Eye (tissue), 1 donor: ENCODE results near the gene SKI.
"Not testable (repeated sequence)": the region's sequence is repeated elsewhere in the genome, so short reads cannot be mapped to it uniquely, and the experiment has no call there.

Experiments
- DNase-seq: peaks from one replicate; pipeline ENCODE4 v3.0.0-alpha.2; 2015

Gene SKI

DNA sequence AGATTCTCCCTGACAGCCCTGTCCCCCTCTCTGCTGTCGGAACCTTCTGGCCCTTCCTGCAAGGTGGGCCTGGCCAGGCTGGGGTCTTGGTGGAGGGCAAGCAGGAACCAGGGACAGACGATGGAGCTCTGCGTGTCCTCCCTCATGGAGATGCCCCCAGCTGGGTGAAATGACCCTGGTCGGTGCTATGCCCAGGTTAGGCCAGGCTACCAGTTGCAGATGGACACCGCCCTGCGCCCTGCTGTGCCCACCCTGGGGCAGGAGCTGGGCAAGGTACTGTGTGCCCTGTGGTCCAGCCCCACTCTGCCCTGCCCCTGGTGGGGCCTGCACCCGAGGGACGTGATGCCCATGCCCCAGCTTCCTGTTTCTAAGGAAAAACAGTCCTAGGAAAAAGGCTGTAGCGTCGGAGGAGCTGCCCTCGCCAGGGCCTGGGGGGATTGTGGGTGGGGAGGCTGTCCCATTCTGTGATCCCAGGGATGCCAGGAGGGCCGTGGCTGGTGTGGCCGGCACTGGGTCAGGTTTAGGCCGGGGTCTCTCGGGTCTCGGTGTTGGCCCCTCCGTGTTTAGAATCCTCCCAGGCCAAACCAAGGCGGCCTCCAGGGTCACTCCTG is 85.6 kb downstream of the SKI start:
- no peak for DNase-seq

DNA sequence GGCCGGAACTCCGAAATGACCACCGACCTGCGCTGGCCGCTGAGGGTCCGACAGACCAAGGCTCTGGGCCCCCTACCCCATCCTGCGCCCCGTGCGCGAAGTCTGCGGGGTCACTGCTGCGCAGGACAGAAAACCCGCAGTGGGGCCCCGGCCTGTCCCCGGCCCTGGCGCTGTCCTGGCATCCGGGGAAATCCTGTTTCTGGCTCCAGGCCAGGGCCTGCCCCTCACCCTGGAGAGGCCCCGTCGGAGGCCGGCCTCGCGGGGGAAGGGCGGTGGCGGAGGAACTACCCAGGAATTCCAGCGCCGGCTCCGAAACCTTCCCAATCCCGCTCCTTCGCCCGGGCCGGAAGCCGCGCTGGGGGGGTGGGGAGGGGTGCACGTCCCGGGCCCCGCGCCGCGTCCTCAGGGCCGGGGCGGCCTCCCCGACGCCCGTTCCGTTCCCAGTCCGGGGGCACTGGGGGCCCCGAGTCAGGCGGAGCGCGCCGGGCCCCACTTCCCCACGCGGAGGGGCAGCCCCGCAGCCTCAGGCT is 86.2 kb downstream of the SKI start:
- DNase-seq, result peak; percentile 91

DNA sequence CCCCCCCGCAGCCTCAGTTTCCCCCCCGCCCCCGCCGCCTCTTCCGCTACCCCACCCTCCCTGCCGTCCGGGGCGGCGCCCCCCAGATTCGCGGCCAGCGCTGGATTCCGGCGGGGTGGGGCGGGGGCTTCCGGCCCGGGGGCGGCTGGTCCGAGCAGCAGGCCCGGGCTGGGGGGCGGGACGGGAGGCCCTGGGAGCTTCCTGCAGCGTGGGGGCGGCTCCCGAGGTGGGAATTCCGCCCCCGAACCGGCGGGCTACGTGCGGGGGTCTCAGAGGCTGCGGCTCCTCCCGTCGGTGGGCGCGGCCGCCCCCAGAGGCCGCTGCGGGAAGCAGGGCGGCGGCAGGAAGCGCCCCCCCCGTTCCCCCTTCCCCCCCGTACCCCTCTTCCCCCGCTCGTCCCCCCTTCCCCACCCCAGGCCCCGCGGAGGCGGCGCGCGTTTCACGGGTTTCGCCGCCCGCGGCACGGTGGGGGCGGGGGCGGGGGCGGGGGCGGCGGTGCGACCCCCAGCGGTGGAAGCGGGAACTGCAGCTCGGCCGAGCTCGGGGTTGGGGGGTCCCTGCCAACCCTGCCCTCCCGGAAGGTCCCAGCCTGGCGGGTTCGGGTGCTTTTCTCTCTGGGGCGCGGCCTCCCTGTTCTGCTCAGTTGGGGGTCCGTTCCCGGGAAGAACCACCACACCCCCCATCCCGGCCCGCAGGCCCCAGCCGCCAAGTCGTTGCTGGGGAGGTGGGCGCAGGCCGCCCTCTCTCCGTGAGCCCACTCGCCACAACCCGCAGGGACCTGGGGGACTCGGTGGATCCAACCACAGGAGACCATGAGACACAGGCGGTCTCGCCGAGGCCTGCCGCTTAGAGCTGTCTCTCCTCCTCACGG is 86.9 kb downstream of the SKI start:
- peak; percentile 83 for DNase-seq

DNA sequence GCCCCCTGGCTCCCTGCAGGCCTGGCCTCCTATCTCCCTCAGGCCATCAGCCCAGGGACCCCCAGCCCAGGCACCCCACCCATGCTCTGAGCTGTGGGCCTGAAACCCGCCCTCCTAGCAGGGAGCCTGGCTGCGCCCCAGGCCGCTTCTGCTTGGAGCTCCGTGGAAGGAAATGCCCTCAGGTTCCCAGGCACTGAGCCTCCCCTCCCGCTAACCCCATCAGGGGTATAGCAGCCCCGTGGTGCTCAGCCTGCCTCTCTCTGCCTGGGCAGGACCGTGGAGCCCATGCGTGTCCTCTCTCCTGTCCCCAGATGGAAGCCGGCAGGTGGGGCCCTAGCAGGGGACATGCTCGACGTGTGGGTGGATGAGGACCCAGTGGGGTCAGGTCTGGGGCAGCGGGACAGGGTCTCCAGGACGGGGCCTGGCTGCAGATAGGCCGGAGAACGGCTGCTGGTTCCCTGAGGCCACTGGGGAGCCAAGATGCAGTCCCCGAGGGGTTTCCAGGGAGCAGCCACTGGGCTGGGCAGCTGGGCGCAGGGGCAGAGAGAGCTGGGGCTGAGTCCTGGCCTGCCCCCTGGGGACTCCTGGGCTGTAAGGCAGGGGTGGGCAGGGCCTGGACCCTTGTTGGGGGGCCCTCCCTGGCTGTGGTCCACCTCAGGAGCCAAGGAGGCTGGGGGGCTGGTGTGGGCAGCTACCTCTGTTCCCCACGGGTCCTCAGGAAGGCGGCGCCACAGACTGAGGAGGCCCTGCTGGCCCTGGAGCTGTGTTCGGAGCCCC is 87.7 kb downstream of the SKI start:
- no peak for DNase-seq

DNA sequence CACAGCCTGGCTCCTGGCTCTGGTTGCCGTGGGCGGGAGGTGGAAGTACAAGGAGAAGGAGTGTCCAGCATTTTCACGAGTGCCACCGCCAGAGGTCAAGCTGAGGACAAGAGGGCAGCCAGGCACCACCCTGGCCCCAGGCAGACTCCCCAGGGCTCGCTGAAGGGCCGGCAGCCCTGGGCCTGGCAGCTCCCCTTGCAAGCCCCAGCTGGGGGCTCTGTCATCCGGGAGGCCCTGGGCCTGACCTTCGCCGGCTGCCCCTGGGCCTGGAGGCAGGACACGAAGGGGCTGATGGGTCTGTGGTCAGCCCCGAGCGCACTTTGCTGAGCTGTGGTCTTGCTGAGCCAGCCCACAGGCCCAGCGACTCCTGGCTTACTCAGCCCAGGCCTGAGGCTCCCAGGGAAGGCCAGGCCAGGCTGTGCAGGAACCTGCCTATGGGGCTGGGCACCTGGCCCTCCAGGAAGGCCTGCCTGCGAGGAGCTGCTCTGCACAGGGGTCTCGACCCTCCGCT is 88.4 kb downstream of the SKI start:
- DNase-seq, result no peak

GRCh38 chr1:2317230-2318065 is 89.3 kb downstream of the SKI start:
- DNase-seq, result no peak

- DNase-seq, result peak; percentile 73
Measured at GRCh38 chr1:2318314-2319278, 90.5 kb downstream of the SKI start.

GRCh38 chr1:2319291-2319690 is 91.2 kb downstream of the SKI start:
- no peak for DNase-seq

GRCh38 chr1:2320006-2320405 is 91.9 kb downstream of the SKI start:
- DNase-seq, result no peak

DNA sequence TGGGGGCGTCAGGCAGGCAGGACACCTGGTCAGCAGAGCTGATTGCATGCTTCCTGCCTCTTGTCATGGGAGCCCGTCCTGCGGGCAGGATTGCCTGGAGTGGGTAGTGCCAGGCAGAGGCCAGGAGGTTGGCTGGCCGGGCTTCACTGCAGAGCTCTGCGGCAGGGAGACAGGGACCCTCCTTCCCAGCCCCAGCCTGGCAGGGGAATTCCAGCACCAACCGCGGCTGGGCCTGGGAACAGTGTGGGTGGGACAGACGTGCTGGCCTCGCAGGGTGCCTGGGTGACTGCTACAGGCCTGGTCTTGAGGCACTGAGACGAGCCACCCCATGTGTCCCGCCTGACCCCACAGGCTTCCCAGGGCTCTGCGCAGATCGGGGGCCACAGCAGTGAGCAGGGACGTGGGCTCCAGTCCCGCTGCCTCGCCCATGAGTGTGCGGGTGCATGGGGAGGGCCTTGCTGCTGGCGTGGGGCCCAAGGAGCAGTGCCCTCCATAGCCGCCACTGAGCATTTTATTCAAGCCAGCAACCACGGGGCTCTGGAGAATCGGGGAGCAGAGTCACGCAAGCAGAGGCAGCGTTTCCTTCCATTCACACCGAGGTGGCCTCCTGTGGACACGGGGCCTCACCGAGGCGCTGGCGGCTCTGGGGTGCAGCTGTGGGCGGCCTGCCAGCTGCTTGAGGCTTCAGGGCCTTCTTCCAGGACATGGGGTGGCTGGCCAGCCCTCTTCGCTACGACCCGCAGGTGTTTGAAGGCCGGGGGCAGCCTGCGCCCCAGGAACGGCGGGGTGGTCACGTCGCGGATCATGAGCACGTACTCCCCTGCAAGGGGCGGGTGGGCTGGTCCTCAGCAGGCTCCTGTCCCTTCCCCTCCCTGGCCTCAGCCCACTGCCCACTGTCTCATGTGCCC is 92.9 kb downstream of the SKI start:
- DNase-seq, result peak; percentile 30

DNA sequence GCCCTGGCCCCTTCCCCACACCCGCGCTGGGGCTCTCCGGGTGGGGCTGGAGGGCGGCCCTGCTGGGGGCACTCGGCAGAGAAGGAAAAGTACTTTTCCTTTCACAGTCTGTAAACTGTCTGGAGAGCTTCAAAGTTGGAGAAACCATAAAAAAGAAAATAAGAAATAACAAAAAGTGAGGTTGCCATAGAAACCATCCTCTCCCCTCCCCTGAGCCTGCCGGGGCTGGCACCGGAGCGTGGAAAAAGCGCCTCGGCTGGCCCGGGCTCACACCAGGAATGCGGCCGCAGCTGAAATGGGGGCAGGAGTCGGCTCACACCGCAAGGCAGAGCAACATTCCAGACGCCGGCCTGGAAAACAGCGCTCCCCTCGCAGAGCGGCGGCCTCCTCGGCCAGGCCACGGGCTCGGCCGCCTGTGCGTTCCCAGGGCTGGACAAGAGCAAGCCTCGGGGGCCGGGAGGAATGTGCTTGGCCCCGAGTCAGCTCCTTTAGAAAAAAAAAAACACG is 94.0 kb downstream of the SKI start:
- peak; percentile 94 for DNase-seq

GRCh38 chr1:2322581-2323211 is 94.6 kb downstream of the SKI start:
- DNase-seq, result peak; percentile 53

- no peak for DNase-seq
Measured at GRCh38 chr1:2323451-2323974, 95.4 kb downstream of the SKI start.

DNA sequence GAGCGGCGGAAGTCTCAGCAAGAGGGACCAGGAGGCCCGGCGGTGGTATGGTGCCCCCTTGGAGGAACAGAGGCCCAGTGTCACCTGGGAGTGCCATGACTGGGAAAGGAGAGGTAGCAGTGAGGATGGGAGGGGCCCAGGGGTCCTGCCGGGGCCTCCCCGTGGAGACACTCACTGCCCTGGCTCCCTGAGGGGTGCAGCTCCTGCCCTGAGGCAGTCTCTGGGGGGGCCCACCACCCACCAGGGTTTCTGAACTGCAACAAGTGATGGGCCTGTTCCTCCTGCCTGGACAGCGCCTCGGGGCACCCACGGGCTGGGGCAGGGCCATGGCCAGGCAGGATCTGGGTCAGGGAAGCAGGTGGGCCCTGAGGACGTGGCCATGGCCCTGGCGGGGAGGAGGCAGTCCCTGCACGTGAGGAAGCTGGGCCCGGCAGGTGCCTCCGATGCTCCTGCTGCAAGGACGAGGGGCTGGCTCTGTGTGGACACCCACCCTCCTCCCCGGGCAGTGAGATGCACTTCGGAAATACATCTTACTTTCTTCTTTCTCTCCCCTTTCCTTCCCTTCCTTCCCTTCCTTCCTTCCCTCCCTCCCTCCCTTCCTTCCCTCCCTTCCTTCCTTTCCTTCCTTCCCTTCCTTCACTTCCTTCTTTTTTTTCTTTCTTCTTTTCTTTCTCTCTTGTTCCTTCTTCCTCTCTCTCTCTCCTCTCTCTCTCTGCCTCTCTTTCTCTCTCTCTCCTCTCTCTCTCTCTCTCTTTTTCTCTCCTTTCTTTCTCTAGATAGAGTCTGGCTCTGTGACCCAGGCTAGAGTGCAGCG is 96.6 kb downstream of the SKI start:
- no peak for DNase-seq

DNA sequence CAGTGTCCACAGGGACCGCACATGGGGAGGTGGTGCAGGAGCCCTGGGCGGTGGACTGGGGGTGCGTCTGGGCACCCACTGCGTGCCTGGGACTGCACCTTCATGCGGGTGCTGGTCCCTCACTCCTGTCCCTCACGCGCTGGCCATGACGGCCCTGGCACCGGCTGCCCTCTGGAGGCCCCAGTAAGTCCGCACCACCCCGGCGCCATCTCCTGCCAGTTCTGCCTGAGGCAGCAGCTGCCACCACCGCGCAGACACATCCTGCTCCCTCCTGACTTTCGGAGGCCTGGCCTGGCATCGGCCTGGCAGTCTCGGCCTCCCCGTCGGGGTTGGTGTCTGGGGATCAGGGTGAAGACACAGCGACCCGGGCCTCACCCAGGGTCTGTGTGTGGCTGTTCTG is 98.4 kb downstream of the SKI start:
- DNase-seq, result no peak

DNA sequence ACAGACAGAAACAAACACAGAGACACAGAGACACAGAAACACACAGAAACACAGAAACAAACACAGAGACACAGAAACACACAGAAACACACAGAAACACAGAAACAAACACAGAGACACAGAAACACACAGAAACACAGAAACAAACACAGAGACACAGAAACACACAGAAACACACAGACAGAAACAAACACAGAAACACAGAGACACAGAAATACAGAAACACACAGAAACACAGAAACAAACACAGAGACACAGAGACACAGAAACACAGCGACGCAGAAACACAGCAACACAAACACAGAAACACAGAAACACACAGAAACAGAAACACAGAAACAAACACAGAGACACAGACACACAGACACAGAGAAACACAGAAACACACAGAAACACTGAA is 99.0 kb downstream of the SKI start:
- not testable (repeated sequence) for DNase-seq

GRCh38 chr1:2327841-2328240 is 99.7 kb downstream of the SKI start:
- DNase-seq, result no peak
